ENCODE results near the gene FAM20C.

DNA sequence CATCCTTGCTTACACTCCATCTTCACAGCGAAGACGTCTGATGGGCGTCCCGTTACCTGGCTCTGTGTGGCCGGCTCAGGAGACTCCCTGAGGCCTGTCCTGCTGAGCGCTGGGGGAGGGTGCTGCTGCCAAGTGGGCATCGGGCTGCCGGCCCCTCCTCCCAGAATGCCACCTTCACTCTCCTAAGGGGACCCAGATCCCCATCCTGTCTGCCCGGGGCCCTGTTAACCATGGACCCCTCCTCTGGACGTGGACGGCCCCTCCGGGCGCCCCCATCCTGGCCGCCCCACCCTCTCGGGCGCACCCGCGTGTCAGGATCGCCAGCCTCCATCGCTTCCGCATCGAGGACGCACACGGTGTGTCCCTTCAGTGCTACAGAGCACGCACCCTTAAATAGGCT lies 90.2 kb downstream of the FAM20C start:
- TF ChIP-seq, protein P1, sequence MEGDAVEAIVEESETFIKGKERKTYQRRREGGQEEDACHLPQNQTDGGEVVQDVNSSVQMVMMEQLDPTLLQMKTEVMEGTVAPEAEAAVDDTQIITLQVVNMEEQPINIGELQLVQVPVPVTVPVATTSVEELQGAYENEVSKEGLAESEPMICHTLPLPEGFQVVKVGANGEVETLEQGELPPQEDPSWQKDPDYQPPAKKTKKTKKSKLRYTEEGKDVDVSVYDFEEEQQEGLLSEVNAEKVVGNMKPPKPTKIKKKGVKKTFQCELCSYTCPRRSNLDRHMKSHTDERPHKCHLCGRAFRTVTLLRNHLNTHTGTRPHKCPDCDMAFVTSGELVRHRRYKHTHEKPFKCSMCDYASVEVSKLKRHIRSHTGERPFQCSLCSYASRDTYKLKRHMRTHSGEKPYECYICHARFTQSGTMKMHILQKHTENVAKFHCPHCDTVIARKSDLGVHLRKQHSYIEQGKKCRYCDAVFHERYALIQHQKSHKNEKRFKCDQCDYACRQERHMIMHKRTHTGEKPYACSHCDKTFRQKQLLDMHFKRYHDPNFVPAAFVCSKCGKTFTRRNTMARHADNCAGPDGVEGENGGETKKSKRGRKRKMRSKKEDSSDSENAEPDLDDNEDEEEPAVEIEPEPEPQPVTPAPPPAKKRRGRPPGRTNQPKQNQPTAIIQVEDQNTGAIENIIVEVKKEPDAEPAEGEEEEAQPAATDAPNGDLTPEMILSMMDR (IDR thresholded peaks at IDR 0.05; ENCODE audit: extremely low read depth in 1 of 2, insufficient read depth in 1 of 2, low read depth in 1 of 2, low read length in 2 of 2), result no peak
- no peak for TF ChIP-seq POLR2A (IDR thresholded peaks at IDR 0.05; ENCODE audit: low read depth, low read length)
- no peak for TF ChIP-seq EZH2 (IDR thresholded peaks at IDR 0.05; ENCODE audit: borderline replicate concordance, low read depth, low read length, severe bottlenecking)
- TF ChIP-seq FOS (IDR thresholded peaks at IDR 0.05; ENCODE audit: borderline replicate concordance, insufficient read depth, low read length), result no peak
- TF ChIP-seq JUN (IDR thresholded peaks at IDR 0.05; ENCODE audit: borderline replicate concordance, insufficient read depth, insufficient read length, low read depth), result no peak
- TF ChIP-seq POLR2AphosphoS5 (IDR thresholded peaks at IDR 0.05; ENCODE audit: insufficient read depth, low read depth, low read length), result no peak
- TF ChIP-seq, protein P2, sequence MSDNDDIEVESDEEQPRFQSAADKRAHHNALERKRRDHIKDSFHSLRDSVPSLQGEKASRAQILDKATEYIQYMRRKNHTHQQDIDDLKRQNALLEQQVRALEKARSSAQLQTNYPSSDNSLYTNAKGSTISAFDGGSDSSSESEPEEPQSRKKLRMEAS (IDR thresholded peaks at IDR 0.05; ENCODE audit: insufficient read depth, insufficient read length), result no peak
- no peak for TF ChIP-seq GATA2 (IDR thresholded peaks at IDR 0.05; ENCODE audit: insufficient read depth, insufficient read length, low read depth, low read length)
